Hematopoietic multipotent progenitor cell treated with erythropoietin and hydrocortisone succinate and interleukin-3 and kit ligand, for 15 days (in vitro differentiated cells): Measurements from ENCODE around the gene COBLL1.
A peak's percentile ranks its signal among the peaks of the same experiment; 100 is the strongest.
"Not testable (repeated sequence)": the region's sequence is repeated elsewhere in the genome, so short reads cannot be mapped to it uniquely, and the experiment has no call there.

Experiments
- DNase-seq: peaks from one replicate; pipeline ENCODE4 v3.0.0-alpha.2; 2015; ENCODE audit warnings: low spot score

The COBLL1 gene

DNA sequence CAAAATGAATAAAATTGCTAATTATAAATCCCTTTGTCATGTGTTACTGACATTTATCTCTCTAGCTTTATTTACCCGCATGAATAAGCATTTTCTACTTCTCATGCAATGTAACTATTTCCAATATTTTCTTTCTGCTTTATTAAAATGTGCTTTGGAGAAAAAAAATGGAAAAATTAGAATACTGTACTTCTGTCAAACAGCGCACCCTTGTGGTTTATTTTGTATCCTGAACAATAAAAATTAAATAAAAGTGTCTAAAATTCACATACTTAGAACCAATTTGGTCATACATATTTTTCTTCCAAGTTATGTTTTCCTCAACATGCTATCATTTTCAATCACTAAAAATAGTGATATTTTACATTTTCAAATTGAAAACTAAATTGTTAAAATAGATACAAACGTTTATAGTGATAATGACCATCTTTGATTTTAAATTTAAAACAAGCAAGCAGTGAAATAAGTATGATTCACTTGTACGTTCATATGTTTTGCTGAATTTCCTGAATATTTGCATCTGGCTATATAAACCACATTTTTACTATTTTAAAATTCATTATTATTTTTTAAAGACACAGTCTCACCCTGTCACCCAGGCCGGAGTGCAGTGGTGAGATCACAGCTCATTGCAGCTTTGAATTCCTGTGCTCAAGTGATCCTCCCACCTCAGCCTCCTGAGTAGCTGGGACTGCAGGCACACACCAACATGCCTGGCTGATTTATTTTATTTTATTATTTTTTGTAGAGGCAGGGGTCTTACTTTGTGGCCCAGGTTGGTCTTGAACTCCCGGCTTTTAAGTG, 124.4 kb downstream of the COBLL1 start:
- peak; percentile 50 for DNase-seq

- DNase-seq = no peak
Observed at GRCh38 chr2:164714471-164714870, 127.2 kb downstream of the COBLL1 start.

- no peak for DNase-seq
Observed at GRCh38 chr2:164711766-164712138, 129.9 kb downstream of the COBLL1 start.

DNA sequence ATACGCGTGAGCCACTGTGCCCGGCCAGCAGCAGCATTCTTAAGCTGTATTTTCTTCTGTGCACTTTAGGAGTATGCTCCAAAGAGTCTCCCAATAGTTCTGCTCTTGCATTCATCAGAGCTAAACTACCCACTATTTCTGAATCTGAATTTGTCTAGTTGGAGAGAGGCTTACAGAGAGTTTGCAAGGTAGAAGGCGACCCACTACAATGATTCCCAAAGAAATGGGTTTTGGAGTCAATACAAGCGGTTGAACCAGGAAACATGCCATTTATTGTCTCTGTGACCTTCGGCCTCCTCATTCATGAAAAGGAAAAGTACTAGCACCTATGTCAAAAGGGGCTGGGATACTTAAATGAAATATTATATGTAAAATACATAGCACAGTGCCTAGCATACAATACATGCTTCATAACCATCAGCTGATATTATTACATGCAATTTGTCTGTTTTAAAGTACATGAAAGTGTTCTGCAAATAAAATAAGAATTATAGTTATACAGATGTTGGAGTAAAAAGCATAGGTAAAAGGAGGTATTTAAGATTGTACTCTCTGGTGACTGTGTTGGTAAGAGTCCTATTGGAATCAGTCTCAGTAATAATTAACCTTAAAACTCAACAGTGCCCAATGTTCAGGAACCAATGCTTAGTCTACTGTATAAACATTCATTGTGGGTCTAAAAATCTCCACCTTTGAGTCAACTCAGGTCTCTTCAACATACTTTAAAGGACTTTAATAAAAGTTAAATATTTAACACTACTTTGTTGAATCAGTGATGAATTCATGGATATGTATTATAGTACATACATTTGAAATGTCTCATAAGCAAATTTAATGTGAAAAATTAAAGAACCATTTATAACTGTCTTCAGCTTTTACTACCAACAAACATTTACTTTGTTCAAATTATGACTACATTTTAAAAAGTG, 130.5 kb downstream of the COBLL1 start:
- no peak for DNase-seq

DNA sequence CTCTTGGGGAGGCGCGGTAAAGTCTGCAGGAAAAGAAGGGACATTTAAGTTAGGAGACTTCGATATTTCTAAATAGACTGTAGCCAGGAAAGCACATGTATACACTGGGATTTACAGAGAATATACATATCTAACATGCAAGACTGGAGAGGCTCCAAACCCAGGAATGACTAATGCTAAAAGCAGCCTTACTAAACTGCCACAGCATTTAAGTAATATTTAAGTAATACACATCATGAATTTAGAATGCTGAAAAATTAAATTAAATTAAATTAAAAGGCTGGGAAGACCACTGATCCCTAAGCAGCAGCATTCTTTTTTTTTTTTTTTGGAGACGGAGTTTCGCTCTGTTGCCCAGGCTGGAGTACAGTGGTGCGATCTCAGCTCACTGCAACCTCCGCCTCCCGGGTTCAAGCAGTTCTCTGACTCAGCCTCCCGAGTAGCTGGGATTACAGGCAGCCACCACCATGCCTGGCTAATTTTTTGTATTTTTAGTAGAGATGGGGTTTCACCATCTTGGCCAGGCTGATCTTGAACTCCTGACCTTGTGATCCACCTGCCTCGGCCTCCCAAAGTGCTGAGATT, 131.3 kb downstream of the COBLL1 start:
- DNase-seq = not testable (repeated sequence)

DNA sequence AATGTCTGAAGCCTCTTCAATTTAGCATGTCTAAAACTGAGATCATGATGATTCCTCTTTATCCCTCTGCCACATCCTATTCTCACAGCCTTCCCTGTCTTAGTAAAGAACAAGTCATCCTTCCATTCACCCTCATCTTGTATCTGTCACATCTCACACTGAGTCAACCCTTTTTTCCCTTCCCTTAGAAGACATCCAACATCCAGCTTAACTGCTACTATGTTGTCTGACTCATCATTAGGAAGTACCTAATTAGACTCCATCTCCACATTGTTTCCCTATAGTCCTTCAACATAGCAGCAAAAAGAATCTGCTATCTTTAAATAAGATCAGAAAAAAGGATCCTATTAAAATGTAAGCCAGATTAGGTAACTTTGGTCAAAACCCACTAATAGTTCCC, 135.1 kb downstream of the COBLL1 start:
- no peak for DNase-seq

GRCh38 chr2:164705412-164706167, 136.0 kb downstream of the COBLL1 start:
- no peak for DNase-seq

DNA sequence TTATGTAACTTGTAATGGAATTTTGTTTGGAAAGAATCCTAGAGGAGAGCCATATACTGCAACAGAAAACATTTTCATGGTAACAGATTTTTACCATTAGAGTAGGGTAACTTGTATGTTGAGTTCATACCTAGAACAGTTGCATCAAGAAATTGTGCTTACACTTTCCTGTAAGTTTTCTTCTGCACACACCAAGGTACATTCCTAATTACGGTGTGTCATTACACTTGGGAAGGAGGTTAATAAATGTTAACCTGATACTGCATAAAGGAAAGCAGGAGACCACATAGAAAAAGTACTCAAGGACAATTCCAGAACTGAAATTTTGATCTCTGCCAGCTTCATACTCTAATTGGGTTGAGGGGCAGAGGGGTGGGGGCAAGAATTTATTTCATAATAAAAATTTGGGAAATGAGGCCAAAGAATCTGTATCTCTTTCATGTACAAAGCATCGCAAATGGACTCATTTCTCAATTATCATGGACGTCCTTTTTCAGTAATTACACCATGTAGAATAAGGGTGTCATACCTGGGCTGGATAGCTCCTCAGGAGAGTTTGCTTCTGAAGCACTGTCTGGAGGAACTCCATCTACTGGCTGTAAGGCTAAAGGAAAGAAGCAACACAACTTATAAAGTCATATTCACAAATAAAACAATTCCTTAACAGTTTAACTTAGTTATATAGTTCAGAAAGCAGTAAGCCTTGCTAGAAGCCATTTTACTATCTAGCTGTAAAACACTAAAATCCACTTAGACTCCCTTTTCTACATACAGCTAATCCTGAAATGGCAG, 137.5 kb downstream of the COBLL1 start:
- no peak for DNase-seq

GRCh38 chr2:164701565-164701964, 140.1 kb downstream of the COBLL1 start:
- DNase-seq = no peak

DNA sequence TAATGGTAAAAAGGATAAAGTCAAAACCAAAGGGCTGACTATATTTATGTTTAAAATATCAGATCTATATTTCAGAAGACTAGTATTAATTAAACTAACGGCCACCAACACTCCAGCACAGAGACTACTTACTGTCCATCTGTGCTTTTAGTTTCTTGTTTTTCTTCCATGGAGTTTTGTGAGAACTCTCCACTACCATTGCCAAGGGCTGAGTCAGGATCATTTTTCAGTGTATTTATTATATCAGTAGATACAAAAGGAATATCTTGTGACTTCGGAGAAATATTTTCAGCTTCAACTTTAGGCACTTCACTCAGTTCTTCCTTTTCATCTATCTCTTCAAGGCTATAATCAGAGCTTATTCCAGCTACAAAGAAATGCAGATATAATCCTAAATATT, 141.2 kb downstream of the COBLL1 start:
- no peak for DNase-seq

GRCh38 chr2:164697688-164698461, 143.7 kb downstream of the COBLL1 start:
- no peak for DNase-seq

DNA sequence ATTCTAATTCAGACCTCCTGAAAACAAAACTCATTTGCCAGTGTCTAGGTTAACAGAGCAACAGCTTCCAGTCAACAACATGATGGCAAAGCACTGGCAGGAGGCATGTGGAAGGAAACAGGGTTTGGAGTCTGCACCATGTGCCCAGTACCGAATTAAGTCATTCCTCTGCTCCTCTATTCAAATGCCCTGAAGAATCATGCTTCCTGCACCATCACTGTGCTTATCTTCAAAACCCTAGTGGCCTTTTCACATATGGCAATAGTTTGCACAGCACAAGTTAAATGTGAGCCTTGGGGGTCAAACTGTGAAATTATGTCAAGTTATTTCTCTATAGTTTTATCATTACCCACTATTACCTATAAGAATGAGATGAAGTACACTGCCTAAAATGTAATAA, 145.0 kb downstream of the COBLL1 start:
- no peak for DNase-seq

DNA sequence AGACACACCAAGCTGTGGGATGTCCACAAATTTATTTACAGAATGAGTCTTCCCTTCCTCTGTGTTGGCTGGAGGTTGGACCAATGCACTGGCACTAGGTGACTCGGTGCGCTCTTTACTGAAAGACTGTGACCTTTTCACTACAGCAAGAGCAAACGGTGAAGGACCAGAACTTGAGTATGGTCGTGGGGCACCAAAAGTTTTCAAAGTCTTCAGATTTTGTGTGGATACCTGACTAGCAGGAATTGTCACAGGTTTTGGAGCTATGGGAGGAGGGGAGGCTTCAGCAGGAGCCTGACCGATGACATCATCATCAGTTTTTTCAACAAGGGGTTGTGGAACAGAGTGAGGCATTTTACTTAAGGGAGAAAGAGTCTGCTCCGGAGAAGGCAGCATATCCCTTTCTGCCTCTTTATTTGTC, 147.3 kb downstream of the COBLL1 start:
- no peak for DNase-seq

- DNase-seq = no peak
Observed at GRCh38 chr2:164693834-164694233, 147.8 kb downstream of the COBLL1 start.

DNA sequence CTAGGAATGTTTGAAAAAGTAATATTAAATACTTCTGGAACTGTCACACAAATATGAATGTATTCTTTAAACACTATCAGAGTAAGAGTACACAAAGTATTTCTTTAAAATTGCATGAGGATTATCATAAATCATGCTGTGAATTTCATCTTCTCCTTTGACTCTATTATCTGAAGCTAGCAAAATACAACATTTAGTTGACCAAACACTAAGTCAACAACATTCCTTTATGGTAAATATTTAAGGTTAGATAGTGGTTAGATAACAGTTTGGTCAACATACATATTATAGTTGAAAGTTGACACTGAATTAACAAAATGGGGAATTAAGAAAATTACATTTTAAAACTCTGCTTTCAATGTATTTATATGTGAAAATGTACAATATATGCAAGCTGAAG, 148.2 kb downstream of the COBLL1 start:
- DNase-seq = no peak

DNA sequence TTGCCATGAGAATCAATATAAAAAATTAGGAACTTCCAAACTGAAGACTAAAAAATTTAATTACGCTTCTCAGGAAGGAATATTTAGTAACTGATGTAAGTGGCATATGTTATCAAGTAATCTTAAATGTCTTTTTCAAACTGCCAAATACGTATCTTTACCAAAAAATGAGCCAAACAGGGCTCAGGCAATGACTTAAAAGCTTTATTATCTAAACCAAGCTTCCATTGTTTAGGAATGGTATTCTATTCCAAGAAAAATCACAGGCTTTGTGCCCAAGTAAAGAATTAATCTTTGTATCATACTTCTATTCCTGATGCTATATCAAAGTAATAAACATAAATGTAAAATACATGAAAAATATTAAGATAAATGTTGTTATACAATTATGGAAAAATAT, 148.7 kb downstream of the COBLL1 start:
- no peak for DNase-seq

- DNase-seq = no peak
Observed at GRCh38 chr2:164692114-164692513, 149.5 kb downstream of the COBLL1 start.

GRCh38 chr2:164691346-164691887, 150.2 kb downstream of the COBLL1 start:
- no peak for DNase-seq

GRCh38 chr2:164690361-164690760, 151.3 kb downstream of the COBLL1 start:
- DNase-seq = no peak

- no peak for DNase-seq
Observed at GRCh38 chr2:164688896-164689419, 152.7 kb downstream of the COBLL1 start.
